KOPT-K1 (cell line): ENCODE measurements around the gene CLDN5.
"Not testable (repeated sequence)": the region's sequence is repeated elsewhere in the genome, so short reads cannot be mapped to it uniquely, and the experiment has no call there.

Source experiments
- H3K27ac ChIP-seq: fragments of 200-600 bp; sonication (generic); 2 replicates; pipeline ENCODE4 v1.5.1; 2016; ENCODE audit warnings: antibody characterized with exemption, mild to moderate bottlenecking, low read depth, low read length; ENCODE audit not compliant: poor library complexity, severe bottlenecking
- H3K36me3 ChIP-seq: fragments of 200-600 bp; sonication (generic); 2 replicates; pipeline ENCODE4 v1.5.1; 2017; ENCODE audit warnings: antibody characterized with exemption, mild to moderate bottlenecking, low read length, moderate library complexity; ENCODE audit not compliant: insufficient read depth
- H3K9me3 ChIP-seq: fragments of 200-600 bp; sonication (generic); 2 replicates; pipeline ENCODE4 v1.5.1; 2017; ENCODE audit warnings: antibody characterized with exemption, low read length, mild to moderate bottlenecking; ENCODE audit not compliant: insufficient read depth, poor library complexity, severe bottlenecking

CLDN5 gene

DNA sequence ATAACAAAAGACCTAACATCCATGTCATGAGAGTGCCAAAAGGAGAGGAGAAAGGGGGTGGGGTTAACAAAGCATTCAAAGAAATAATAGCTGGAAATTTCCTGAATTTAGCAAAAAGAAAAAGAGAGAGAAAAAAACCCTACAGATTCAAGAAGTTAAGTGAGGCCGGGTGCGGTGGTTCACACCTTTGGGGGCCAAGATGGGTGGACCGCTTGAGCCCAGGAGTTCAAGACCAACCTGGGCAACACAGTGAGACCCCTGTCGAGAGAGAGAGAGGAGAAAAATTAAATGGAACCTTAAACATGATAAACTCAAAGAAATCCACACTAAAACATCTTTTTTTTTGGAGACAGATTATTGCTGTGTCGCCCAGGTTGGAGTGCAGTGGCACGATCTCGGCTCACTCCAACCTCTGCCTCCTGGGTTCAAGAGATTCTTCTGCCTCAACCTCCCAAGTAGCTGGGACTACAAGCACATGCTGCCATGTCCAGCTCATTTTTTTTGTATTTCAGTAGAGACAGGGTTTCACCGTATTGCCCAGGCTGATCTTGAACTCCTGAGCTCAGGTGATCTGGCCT, 8.9 kb upstream of the CLDN5 start:
- H3K27ac ChIP-seq, result no peak overlapping the region
- H3K36me3 ChIP-seq, result no peaks in the 10 kb centered on the region
- no peaks in the 10 kb centered on the region for H3K9me3 ChIP-seq

DNA sequence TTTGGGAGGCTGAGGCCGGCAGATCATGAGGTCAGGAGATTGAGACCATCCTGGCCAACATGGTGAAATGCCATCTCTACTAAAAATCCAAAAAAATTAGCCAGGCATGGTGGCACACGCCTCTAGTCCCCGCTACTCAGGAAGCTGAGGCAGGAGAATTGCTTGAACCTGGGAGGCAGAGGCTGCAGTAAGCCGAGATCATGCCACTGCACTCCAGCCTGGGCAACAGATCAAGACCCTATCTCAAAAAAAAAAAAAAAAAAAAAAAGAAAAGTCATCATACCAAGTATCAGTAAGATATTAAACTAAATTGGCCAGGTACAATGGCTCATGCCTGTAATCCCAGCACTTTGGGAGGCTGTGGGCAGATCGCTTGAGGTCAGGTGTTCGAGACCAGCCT, 7.1 kb upstream of the CLDN5 start:
- not testable (repeated sequence) for H3K36me3 ChIP-seq, H3K27ac ChIP-seq, H3K9me3 ChIP-seq

DNA sequence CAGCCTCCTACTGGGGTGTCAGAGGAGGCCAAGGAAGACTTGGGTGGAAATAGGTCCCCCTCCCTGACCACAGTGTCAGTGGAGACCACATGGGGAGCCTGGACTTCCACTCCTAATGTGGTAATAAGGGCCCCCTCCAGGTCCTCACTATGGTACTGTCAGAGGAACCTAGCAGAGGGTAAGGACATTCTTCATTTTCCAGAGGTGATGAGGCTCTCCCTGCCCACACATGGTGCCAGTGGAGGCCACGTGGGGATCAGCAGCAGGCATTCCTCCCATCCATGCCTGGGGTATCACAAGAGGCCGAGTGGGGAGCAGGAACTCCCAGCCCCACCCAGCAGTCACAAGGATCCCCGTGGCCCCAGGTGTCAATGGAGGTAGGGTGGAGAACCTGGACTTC, 6.5 kb upstream of the CLDN5 start:
- no peaks in the 10 kb centered on the region for H3K36me3 ChIP-seq
- H3K27ac ChIP-seq, result no peak overlapping the region
- H3K9me3 ChIP-seq, result no peaks in the 10 kb centered on the region

DNA sequence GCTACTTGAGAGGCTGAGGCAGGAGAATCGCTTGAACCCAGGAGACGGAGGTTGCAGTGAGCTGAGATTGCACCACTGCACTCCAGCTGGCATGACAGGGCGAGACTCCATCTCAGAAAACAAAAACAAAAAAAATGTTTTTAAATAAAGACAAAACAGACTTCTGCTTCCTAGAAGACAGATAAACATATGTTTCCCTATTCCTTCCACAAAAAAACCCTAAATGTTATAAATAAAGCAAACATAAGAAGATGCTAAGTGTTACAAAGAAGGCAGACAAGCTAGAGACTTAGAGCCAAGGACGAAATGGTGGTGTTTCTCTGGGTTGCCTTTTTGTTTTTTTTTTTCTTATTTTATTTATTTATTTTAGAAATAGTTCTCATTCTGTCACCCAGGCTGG, 5.6 kb upstream of the CLDN5 start:
- H3K36me3 ChIP-seq, result no peaks in the 10 kb centered on the region
- no peaks in the 10 kb centered on the region for H3K9me3 ChIP-seq
- H3K27ac ChIP-seq, result no peak overlapping the region

DNA sequence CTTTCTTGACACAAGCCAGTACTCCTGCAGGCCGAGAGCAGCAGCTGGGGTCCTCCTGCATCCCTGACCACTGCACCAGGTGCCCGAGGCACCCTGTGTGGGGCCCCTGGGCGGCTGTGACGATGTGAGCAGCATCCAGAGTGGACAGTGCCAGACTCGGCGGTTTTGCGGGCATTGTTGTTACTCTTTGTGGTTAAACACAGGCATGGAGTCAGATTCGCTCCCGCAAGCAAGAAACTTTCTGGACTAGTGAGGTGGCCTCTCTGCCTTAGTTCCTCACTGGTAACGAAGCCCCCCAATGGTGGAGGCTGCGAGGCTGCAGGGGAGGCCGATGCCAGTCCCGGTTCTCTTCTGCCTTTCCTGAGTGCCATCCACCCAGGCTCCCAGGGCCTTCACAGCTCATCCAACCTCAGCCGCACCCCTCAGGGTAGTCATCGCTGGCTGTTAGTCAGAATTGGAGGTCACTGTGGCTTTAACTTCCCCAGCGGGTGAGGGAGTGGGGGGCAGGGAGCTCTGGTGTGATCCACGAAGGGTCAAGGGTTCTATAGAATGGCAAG, 3.7 kb upstream of the CLDN5 start:
- H3K36me3 ChIP-seq, result peaks cover 13% of the 10 kb centered on the region; the same call in 1 of the 2 replicates
- H3K9me3 ChIP-seq, result no peaks in the 10 kb centered on the region
- no peak overlapping the region for H3K27ac ChIP-seq

DNA sequence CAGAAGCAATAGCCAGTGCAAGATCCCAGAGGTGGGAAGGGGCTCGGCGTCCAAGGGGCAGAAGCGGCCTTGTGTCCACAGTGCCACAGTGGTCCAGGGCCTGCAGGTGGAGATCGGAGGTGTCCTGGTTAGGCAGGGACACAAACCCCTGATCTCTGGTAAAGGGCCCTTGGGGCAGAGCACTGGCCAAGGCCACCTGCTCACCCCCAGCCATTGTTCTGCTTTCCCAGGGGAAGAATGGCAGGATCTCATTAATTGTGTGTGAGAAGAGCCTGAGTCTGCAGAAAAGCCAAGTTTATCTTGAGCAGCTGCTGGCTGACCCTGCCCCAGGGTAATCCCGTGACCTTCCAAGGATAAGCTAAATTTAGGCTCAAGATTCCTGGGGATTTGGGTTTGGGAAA, 3.1 kb upstream of the CLDN5 start:
- Histone ChIP-seq H3K27ac (no peak overlapping the region), H3K36me3 (peaks cover 19% of the 10 kb centered on the region; the same call in 1 of the 2 replicates), H3K9me3 (no peaks in the 10 kb centered on the region)

DNA sequence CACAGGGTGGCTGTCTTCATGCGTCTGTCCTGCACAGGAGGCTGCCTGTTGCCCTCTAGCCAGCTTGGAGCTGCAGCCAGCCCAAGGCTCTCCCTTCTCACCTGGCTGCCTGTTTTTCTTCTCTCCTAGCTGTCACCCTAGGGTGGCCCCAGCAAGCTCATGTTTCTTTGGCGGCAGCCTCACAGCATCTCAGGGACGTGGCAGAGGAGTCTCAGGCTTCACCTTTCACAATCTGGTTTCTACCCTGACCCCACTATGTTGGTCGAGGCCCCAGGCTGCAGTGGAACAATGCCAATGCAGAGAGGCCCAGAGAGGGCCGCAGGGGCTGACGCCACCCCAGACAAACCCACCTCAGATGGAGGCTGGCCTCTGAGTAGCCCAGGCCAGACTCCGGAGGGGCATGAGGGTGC, 2.5 kb upstream of the CLDN5 start:
- no peak overlapping the region for H3K27ac ChIP-seq

DNA sequence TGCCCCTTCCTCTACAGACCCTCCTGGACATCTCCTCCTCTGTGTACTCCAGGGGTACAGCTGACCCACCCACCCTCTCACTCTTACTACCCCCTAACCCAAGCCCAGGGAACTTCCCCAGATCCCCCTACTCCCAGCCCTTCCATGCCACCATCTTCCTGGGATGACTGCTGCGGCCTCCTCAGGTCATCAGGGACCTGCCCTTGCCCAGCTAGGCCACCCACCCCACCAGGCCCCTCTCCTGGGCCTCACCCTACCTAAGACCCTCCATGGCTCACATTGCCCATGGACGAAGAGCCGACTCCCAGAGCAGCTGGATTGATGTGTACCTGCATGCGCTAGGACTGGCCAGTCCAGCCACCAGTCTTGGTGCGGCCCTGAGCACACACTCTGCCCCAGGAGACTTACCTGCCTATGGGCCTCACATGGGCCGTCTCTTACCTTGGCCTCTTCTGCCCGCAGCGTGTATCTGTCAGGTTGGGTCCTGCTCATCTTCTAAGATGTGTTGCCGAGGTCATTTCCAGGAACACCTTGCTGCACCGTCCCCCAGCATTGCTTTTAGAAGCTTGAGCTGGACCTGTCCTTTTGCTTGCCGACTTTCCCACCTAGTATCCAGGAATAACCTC, 2.0 kb upstream of the CLDN5 start:
- Histone ChIP-seq H3K9me3 (no peaks in the 10 kb centered on the region), H3K27ac (no peak overlapping the region), H3K36me3 (peaks cover 30% of the 10 kb centered on the region; the same call in 1 of the 2 replicates)

More for the DNA sequence above, 2.5 kb upstream of the CLDN5 start:
- no peaks in the 10 kb centered on the region for H3K9me3 ChIP-seq
- peaks cover 25% of the 10 kb centered on the region; the same call in 1 of the 2 replicates for H3K36me3 ChIP-seq

DNA sequence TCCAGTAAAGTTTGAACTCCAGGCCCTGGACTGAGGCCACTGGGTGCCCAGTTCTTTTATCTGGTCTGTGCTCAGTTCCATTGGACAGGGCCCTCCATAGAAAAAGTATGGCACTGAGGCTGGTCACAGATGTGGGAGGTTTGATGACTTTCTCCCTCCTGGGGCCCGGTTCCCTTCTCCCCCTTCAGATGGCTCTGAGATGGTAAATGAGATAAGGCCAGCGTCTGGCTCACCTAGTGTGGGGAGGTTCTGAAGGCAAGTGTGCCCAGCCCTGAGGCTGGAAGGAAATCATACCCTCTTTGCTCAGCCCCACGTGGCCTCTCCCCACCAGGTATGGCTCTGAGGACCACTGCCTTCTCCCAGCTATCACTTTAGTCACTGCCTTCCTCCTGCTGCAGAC, 1.5 kb upstream of the CLDN5 start:
- Histone ChIP-seq H3K27ac (no peak overlapping the region), H3K36me3 (peaks cover 36% of the 10 kb centered on the region), H3K9me3 (no peaks in the 10 kb centered on the region)

DNA sequence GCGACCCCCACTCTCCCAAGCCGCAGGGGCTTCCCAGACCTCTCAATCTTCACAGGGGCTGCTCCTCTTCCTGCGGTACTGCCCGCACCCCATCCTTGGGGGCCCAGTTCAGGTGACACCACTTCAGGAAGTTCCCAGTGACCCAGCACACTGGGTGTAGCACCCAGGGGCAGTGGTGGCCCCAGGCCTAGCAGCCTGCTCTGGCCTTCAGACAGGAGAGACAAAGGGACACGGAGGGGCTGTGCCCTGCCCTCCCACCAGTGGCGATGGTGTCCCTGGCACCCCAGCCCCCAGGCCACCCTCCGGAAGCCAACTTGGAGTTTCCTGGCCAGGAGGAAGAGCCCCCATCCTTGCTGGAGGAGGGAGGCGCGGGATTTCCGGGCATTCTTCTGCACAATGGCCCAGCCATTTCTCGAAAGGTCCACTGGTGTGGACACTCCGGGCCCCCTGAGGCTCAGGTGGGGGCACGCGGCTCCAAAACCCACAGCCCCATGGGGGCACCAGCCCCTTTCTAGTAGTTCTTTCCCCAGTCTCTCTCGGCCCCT, 978 bp upstream of the CLDN5 start:
- Histone ChIP-seq H3K36me3 (peaks cover 40% of the 10 kb centered on the region), H3K27ac (no peak overlapping the region), H3K9me3 (no peaks in the 10 kb centered on the region)

DNA sequence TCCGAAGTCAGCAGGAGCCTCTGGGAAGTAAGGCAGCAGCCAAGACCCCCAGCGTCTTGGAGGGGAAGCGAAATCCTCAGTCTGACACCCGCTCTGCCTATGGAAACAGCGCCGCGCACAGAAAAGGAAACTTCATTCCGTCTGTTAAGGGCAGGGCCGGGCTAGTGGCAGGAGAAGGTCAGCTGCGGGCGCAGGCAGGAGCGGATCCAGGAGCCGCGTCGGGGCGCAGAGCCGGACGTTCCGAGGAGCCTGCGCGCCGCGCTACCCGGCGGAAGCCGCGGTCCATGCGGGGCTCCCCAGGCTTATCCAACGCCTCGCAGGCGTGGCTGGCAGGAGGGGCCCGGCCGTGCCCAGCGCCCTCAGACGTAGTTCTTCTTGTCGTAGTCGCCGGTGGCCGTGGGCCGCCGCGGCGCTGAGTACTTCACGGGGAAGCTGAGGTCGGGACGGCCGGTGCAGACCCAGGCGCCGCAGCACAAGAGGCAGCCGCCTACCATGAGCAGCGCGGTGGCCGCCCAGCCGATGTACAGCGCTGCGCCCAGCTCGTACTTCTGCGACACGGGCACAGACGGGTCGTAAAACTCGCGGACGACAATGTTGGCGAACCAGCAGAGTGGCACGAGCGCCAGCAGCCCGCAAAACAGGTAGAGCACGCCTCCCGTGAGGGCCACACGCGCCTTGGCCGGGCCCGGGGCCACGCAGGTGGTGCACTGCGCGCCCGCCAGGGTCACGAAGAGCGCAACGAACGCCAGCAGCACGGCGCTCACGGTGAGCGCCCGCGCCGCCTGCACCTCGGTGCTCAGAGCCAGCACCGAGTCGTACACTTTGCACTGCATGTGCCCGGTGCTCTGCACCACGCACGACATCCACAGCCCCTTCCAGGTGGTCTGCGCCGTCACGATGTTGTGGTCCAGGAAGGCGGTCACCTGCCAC, 705 bp downstream of the CLDN5 start:
- Histone ChIP-seq H3K36me3 (peaks cover 57% of the 10 kb centered on the region), H3K9me3 (no peaks in the 10 kb centered on the region), H3K27ac (no peak overlapping the region)

DNA sequence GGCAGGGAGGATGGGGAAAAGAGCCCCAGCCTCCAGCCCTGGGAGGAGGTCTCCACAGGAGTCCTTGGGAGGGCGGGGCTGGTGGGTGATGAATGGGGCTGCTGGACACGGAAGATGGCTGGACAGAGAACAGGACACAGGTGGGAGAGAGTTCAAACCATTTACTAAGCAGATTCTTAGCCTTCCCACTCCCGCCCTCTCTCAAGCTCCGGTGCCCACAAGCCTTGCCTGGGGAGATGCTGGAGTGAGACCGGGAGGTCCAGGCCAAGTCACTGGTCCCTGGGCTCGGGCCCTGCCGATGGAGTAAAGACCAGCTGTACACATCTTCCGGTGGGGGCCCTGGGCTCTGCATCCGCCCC, 1.4 kb downstream of the CLDN5 start:
- H3K27ac ChIP-seq, result no peak overlapping the region
- no peaks in the 10 kb centered on the region for H3K9me3 ChIP-seq
- peaks cover 64% of the 10 kb centered on the region for H3K36me3 ChIP-seq

DNA sequence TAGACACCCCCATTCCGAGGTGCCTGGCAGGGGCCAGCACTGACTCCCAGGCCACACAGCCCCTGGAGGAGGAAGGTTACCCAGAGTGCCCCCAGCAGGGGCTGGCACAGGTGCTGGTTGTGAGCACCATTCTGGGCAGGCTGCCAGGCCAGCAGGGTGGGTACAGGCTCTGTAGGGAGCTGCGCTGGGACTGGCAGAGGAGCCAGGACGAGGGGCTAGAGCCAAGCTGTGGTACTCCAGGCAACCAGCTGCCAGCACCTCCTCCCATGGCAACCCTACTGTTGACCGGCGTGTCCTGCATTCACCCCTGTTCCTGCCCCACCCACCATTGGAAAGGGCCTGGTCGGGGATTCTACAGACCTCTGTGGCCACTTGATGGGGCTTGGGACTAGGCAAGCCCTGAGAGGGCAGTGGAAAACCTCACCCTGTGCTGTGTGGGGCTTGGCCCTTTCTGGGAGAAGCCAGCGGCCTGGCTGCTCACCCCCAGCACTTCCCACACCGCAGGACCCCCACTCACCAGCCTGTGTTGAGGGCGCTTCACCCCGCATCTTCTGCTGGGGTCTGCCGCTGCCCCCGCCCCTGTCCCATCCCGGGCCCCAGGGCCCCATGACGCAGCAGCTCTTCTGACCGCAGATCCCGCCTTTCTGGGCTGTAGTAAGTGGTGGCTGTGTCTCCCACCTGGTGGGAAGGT, 1.9 kb downstream of the CLDN5 start:
- no peak overlapping the region for H3K27ac ChIP-seq
- H3K9me3 ChIP-seq, result no peaks in the 10 kb centered on the region
- peaks cover 69% of the 10 kb centered on the region for H3K36me3 ChIP-seq

DNA sequence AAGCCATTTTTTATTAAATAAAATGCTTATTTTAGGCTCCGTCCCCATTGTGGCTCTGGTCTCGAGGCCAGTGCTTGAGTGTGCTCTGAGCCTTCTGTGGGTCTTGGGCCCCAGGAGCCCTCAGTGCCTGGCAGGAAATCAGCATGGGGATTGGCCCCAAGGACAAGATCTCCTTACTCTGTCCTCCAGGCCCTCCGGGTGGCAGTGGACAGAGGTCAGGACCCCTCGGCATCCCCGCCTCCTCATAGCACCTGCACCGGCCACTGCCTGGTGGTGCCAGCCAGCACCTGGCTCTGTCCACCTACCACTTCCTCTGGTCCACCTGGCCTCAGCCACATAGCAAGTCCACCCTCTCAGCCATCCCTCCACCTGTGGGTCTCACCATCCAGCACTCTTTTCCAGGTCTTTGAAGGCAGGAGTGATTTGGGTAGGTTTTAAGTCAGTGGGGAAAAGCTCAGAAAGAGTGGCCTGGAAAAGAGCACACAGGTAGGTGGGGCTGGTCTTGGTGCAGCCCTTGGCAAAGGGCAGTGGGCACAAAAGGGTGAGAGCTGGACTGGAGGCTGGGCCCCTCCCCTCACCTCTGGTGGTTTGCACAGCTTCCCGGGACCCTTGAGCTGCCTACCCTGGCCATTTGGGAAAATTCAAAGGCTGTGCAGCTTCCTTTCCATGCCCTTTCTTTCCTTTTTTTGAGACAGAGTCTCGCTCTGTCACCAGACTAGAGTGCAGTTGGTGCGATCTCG, 3.5 kb downstream of the CLDN5 start:
- H3K36me3 ChIP-seq, result peaks cover 85% of the 10 kb centered on the region
- H3K27ac ChIP-seq, result no peak overlapping the region
- H3K9me3 ChIP-seq, result no peaks in the 10 kb centered on the region
